ENCODE measurements around the gene TNFRSF8. TPM values are rescaled to one million over a fixed set of nuclear protein-coding genes. Genes with fewer than 3 reads are reported as not detected.

TNFRSF8 gene
- total RNA-seq, 4 donors from 2014 or later = 0.84 to 4.9 (median 1.8) TPM; not detected in 1

DNA sequence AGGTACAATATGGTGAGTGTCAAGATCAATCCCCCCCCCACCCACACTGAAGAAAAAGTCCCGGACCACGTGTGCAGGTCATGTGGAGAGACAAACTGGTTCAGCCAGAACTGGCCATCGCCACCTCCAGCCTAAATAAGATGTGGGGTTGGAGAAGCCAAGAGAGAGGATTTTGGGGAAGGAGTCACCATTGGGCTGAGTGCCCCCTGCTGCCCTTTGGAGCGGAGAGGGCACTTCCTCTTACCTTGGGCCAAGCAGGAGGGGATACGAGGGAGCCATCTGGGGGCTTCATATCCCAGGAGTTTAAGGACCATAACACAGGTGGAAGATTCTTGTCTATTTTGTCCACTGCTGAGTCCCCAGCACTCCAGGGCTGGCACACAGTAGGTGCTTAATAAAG is 101.1 kb downstream of the TNFRSF8 start:
- no peaks in the 10 kb centered on the region for H3K9me3 ChIP-seq
- no peak overlapping the region for H3K27ac ChIP-seq
- no peaks in the 10 kb centered on the region for H3K27me3 ChIP-seq
- TF ChIP-seq POLR2A (IDR thresholded peaks at IDR 0.05) = no peak
- TF ChIP-seq, protein P1, sequence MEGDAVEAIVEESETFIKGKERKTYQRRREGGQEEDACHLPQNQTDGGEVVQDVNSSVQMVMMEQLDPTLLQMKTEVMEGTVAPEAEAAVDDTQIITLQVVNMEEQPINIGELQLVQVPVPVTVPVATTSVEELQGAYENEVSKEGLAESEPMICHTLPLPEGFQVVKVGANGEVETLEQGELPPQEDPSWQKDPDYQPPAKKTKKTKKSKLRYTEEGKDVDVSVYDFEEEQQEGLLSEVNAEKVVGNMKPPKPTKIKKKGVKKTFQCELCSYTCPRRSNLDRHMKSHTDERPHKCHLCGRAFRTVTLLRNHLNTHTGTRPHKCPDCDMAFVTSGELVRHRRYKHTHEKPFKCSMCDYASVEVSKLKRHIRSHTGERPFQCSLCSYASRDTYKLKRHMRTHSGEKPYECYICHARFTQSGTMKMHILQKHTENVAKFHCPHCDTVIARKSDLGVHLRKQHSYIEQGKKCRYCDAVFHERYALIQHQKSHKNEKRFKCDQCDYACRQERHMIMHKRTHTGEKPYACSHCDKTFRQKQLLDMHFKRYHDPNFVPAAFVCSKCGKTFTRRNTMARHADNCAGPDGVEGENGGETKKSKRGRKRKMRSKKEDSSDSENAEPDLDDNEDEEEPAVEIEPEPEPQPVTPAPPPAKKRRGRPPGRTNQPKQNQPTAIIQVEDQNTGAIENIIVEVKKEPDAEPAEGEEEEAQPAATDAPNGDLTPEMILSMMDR (IDR thresholded peaks at IDR 0.05) = no peak
- H3K4me3 ChIP-seq = no peak overlapping the region
- no peak for DNase-seq (ENCODE audit: low spot score in 2 of 2)
- no peaks in the 10 kb centered on the region for H3K36me3 ChIP-seq
- H3K4me1 ChIP-seq = peaks cover 0 to 57% (median 24%) of the 10 kb centered on the region in 4 donors
- WGBS, 2 donors = 79% methylated on average over 5 of the region's 5 CpGs

DNA sequence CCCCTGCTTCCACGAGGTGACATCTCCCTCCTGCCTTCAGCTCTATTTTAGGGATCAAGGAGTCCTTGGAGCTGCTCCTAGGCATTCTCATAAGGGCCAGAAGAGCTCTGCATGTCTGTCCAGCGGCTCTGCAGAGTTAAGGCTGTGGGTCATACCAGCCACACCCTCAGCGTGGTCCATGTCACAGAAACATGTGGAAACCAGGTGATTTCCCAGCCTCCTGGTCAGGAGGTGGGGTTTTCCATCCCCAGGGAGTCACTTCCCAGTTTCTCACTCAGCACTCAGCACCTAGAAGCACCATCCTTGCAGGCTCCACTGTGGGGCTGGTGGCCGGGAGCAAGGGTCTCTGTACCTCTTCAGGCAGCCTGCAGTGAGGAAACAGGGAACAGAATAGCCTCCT is 102.2 kb downstream of the TNFRSF8 start:
- DNase-seq (ENCODE audit: low spot score in 2 of 2) = no peak
- Histone ChIP-seq H3K4me1 (peaks cover 0 to 67% (median 30%) of the 10 kb centered on the region in 4 donors), H3K4me3 (no peak overlapping the region), H3K9me3 (no peaks in the 10 kb centered on the region), H3K36me3 (no peaks in the 10 kb centered on the region), H3K27ac (peak overlapping the region in 2 of 4 donors; percentile 2 to 4), H3K27me3 (no peaks in the 10 kb centered on the region)
- WGBS, 2 donors = 96 to 98% methylated on average over 4 of the region's 4 CpGs
- TF ChIP-seq POLR2A (IDR thresholded peaks at IDR 0.05) (no peak), EP300 (IDR thresholded peaks at IDR 0.05) (no peak)
- TF ChIP-seq, protein P1 (IDR thresholded peaks at IDR 0.05) = no peak

DNA sequence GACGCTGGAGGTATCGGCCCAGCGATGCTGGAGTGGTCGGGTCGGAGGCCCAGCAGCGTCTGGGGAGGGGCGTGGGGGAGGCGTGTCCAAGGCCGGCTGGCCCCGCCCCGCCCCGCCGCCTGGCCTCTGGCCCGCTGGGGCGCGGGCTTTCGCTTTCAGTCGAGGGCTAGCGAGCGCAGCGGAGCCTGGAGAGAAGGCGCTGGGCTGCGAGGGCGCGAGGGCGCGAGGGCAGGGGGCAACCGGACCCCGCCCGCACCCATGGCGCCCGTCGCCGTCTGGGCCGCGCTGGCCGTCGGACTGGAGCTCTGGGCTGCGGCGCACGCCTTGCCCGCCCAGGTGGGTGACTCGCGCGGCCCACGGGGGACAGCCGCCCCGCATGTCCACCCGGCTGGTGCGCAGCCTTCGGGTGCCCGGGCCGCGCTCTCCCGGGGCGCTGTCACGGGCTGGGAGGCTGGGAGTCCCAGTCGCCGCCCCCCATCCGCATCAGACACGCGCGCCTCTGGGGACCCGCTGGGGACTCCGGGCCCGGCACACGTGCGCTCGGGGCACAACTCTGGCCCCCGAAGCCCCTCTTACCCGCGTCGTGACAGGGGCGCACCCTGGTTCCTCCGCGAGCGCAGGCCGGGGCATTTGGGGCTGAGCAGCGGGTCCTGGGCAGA is 103.9 kb downstream of the TNFRSF8 start, which contains the start of gene TNFRSF1B:
Gene TNFRSF1B (plus strand): TSS at position 158 of the 659 bp plus-strand sequence. CDS start 101 bp downstream, at position 259.
- Histone ChIP-seq H3K4me3 (peak within 1 kb of the TSS; percentile 66 to 97 (median 82)), H3K27me3 (no peaks in the 10 kb centered on the region), H3K9me3 (no peaks in the 10 kb centered on the region), H3K4me1 (peaks cover 0 to 66% (median 25%) of the 10 kb centered on the region in 4 donors), H3K27ac (peak within 1 kb of the TSS; percentile 89 to 96 (median 92)), H3K36me3 (no peaks in the 10 kb centered on the region)
- peak in 1 of 2 donors; percentile 42 for DNase-seq (ENCODE audit: low spot score in 2 of 2)
- peak; percentile 87 to 89 for TF ChIP-seq POLR2A (IDR thresholded peaks at IDR 0.05)
- TF ChIP-seq EP300 (IDR thresholded peaks at IDR 0.05) = peak in 1 of 2 donors; percentile 82
- TF ChIP-seq, protein P1 (IDR thresholded peaks at IDR 0.05) = peak in 2 of 5 experiments; percentile 14 to 18
- 0% methylated on average over 5 to 43 of the region's 79 CpGs for WGBS, 2 donors

DNA sequence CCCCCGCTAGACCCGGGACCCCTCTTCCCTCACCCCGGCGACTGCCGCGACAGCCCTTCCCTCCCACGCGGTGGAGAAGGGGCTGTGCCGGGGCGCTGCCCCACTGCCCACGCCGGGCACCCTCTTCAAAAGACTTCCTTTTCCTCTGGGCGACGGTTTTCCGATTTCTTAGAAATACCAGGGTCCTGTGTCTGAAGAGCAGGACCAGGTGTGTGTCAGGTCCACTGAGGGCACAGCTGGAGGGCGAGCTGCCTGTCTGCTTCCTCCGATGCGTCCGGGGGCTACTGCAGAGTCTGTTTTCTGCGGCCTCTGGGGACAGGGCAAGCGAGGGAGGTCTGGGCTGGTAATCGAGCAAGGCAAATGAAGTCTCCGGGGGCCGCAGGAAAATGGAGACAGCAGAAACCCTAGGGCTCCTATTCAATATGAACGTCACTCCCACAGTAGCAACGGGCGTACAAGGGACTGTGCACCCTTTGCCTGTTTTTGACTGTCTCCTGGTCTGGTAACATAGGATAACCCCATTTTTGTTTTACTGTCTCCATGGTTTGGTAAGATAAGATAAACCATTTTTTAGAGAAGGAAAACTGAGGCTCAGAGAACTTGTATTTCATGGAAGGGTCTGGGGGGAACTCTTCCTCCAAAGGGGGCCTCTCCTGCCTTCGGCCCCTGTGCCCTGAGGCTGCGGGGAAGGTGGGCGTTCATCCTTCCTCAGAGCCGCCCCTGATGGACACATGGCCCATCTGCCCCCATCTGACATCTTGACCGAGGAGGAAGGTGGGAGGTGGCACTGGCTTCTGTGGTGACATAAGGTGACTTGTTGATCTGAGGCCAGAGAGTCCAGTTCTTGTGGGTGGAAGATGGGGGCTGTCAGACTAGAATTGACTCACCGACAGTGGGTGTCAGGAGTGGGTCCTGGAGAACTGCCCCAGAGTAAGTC is 104.7 kb downstream of the TNFRSF8 start:
- no peaks in the 10 kb centered on the region for H3K9me3 ChIP-seq
- peak overlapping the region; percentile 66 to 97 (median 82) for H3K4me3 ChIP-seq
- DNase-seq (ENCODE audit: low spot score in 2 of 2) = no peak
- H3K36me3 ChIP-seq = no peaks in the 10 kb centered on the region
- no peaks in the 10 kb centered on the region for H3K27me3 ChIP-seq
- peaks cover 0 to 66% (median 22%) of the 10 kb centered on the region in 4 donors for H3K4me1 ChIP-seq
- H3K27ac ChIP-seq = peak overlapping the region; percentile 89 to 96 (median 92)
- 19 to 29% methylated on average over 24 of the region's 33 CpGs for WGBS, 2 donors
- TF ChIP-seq POLR2A (IDR thresholded peaks at IDR 0.05) (no peak), EP300 (IDR thresholded peaks at IDR 0.05) (no peak)
- TF ChIP-seq, protein P1 (IDR thresholded peaks at IDR 0.05) = no peak
